Endothelial cell of umbilical vein (primary cell): ENCODE measurements around the gene ZG16. TPM values are rescaled to one million over a fixed set of nuclear protein-coding genes. Genes with fewer than 3 reads are reported as not detected.

ENCODE experiments used
- BruUV-seq: library from RNA; stranded (reverse); fragments of 400-500 nt; replicated peaks from 2 replicates; lab custom pipeline; 2021; lab: Mats Ljungman, UMichigan
- CTCF ChIA-PET: fragments of 300-600, 350-600 bp; sonication (Branson Sonifier 250); formaldehyde crosslinking; loops from one replicate; lab custom pipeline; 2021; ENCODE audit warnings: antibody characterized with exemption, inconsistent platforms; lab: Charles Lee
- POLR2A ChIA-PET: fragments of 300-600, 350-600 bp; sonication (Branson Sonifier 250); formaldehyde crosslinking; loops from one replicate; lab custom pipeline; 2021; ENCODE audit warnings: antibody characterized with exemption, inconsistent platforms; lab: Charles Lee
- DNase-seq: peaks from one replicate; pipeline ENCODE4 v3.0.0-alpha.2; 2011; ENCODE audit warnings: low read depth, low spot score
- FAIRE-seq: peaks from 2 replicates; lab custom pipeline; 2011; peaks lifted over from hg19 to GRCh38; lab: Jason Lieb, UNC
- H2AFZ ChIP-seq: 2 replicates; pipeline ENCODE4 v1.6.0; 2012; ENCODE audit warnings: low read depth, low read length, control low read depth, inconsistent platforms
- H3K27ac ChIP-seq: 2 replicates; pipeline ENCODE4 v1.5.1; 2011; ENCODE audit warnings: low read depth, mild to moderate bottlenecking, control low read depth, low read length, moderate library complexity; ENCODE audit not compliant: insufficient read depth
- H3K27me3 ChIP-seq, 2 experiments: 2 replicates each; pipeline versions ENCODE4 v1.6.0 to v1.6.1; 2011; ENCODE audit warnings: low read length in 2 of 2, mixed read lengths in 1 of 2; ENCODE audit not compliant: control insufficient read depth in 2 of 2, insufficient read depth in 2 of 2
- H3K36me3 ChIP-seq, 2 experiments: 2 replicates in 1 of 2; 3 replicates in 1 of 2; pipeline ENCODE4 v1.5.1; 2011; ENCODE audit warnings: low read length in 2 of 2, mild to moderate bottlenecking in 1 of 2, moderate library complexity in 1 of 2; ENCODE audit not compliant: control insufficient read depth in 2 of 2, insufficient read depth in 2 of 2; ENCODE audit errors: extremely low read depth in 1 of 2
- H3K4me1 ChIP-seq: 3 replicates; pipeline ENCODE4 v1.5.1; 2011; ENCODE audit warnings: mild to moderate bottlenecking, low read length; ENCODE audit not compliant: control insufficient read depth, insufficient read depth; ENCODE audit errors: extremely low read depth
- H3K4me2 ChIP-seq: 2 replicates; pipeline ENCODE4 v1.6.1; 2011; ENCODE audit warnings: low read length, control low read depth, mixed read lengths; ENCODE audit not compliant: insufficient read depth
- H3K4me3 ChIP-seq, 3 experiments: fragments of 200-600 bp in 1 of 3; sonication (generic), shearing (Covaris generic) in 1 of 3; replicated peaks in 1 of 3; 2 replicates each; pipeline ENCODE4 v1.5.1; 2011 to 2016; ENCODE audit warnings: control low read depth in 3 of 3, low read length in 3 of 3, mild to moderate bottlenecking in 2 of 3, inconsistent platforms in 1 of 3, low read depth in 1 of 3, moderate library complexity in 1 of 3; ENCODE audit not compliant: insufficient read depth in 1 of 3
- H3K79me2 ChIP-seq: 2 replicates; pipeline ENCODE4 v1.6.0; 2012; ENCODE audit warnings: low read length, inconsistent platforms; ENCODE audit not compliant: control insufficient read depth, insufficient read depth
- H3K9ac ChIP-seq: replicated peaks from 2 replicates; pipeline ENCODE3; 2011; ENCODE audit warnings: low read length, control low read depth; ENCODE audit not compliant: insufficient read depth; ENCODE audit errors: extremely low read depth
- H3K9me1 ChIP-seq: replicated peaks from 3 replicates; pipeline ENCODE4 v1.6.0; 2011; ENCODE audit warnings: mild to moderate bottlenecking, low read length; ENCODE audit not compliant: control insufficient read depth, insufficient read depth; ENCODE audit errors: extremely low read depth
- H3K9me3 ChIP-seq: replicated peaks from 2 replicates; pipeline ENCODE4 v1.5.1; 2012; ENCODE audit warnings: low read length, inconsistent platforms; ENCODE audit not compliant: control insufficient read depth, insufficient read depth
- H4K20me1 ChIP-seq: replicated peaks from 2 replicates; pipeline ENCODE3; 2011; ENCODE audit warnings: mild to moderate bottlenecking, low read length; ENCODE audit not compliant: control insufficient read depth, insufficient read depth; ENCODE audit errors: extremely low read depth
- FOS ChIP-seq: IDR thresholded peaks from 2 replicates; pipeline ENCODE4 v1.6.1; 2011; ENCODE audit warnings: mild to moderate bottlenecking, low read length, moderate library complexity, borderline replicate concordance; ENCODE audit not compliant: insufficient read depth
- MYC ChIP-seq: IDR thresholded peaks from one replicate; pipeline ENCODE4 v1.6.1; 2011; ENCODE audit warnings: mild to moderate bottlenecking, low read depth, low read length
- POLR2A ChIP-seq: IDR thresholded peaks from 2 replicates; pipeline ENCODE4 v1.6.1; 2012; ENCODE audit warnings: low read depth, mild to moderate bottlenecking, control low read depth, low read length
- POLR2AphosphoS5 ChIP-seq: IDR thresholded peaks from 2 replicates; pipeline ENCODE4 v1.6.1; 2012; ENCODE audit warnings: low read depth, mild to moderate bottlenecking, control low read depth, low read length, moderate library complexity; ENCODE audit not compliant: insufficient read depth
- dilution Hi-C: fragments of 300-500 bp; cut with MboI; formaldehyde crosslinking; loops from one replicate; pipeline ENCODE4 v1.15.0; 2019; ENCODE audit warnings: low sequenced_read_pairs; ENCODE audit not compliant: extremely low pct_ligation_motif_present
- intact Hi-C: fragments of 100-400 bp; cut with micrococcal nuclease; formaldehyde crosslinking; loops from one replicate; pipeline ENCODE4 v1.10.0; 2022
- polyA plus RNA-seq, 4 experiments: library from polyadenylated mRNA; depleted of rRNA in 3 of 4; stranded (reverse) in 3 of 4; unstranded in 1 of 4; fragments of >200 nt; gene quantifications; 2 replicates each; pipeline versions ENCODE4 v1.2.1 to v1.2.3, GENCODE V29; 2011 to 2012; ENCODE audit warnings: missing spikeins in 1 of 4
- total RNA-seq: library from RNA; stranded (reverse); gene quantifications from 2 replicates; pipeline ENCODE4 v1.2.3, GENCODE V29; 2021
- TF ChIP-seq, protein P1 (sequence below), 2 donors: IDR thresholded peaks; 1 replicate in 1 of 2; 2 replicates in 1 of 2; pipeline ENCODE4 v1.5.1; 2011; ENCODE audit warnings: low read length in 2 of 2, mild to moderate bottlenecking in 2 of 2, moderate library complexity in 2 of 2, control low read depth in 1 of 2, inconsistent platforms in 1 of 2, low read depth in 1 of 2; ENCODE audit not compliant: insufficient read depth in 1 of 2; ENCODE audit errors: extremely low read depth in 1 of 2
- TF ChIP-seq, protein P2 (sequence below): IDR thresholded peaks from 2 replicates; pipeline ENCODE4 v1.6.1; 2011; ENCODE audit not compliant: insufficient read depth, insufficient read length

Gene ZG16
- total and polyA plus RNA-seq, 2 donors (not counting 3 experiments of a cell fraction or from before 2014, with no cell fraction given), result not detected

DNA sequence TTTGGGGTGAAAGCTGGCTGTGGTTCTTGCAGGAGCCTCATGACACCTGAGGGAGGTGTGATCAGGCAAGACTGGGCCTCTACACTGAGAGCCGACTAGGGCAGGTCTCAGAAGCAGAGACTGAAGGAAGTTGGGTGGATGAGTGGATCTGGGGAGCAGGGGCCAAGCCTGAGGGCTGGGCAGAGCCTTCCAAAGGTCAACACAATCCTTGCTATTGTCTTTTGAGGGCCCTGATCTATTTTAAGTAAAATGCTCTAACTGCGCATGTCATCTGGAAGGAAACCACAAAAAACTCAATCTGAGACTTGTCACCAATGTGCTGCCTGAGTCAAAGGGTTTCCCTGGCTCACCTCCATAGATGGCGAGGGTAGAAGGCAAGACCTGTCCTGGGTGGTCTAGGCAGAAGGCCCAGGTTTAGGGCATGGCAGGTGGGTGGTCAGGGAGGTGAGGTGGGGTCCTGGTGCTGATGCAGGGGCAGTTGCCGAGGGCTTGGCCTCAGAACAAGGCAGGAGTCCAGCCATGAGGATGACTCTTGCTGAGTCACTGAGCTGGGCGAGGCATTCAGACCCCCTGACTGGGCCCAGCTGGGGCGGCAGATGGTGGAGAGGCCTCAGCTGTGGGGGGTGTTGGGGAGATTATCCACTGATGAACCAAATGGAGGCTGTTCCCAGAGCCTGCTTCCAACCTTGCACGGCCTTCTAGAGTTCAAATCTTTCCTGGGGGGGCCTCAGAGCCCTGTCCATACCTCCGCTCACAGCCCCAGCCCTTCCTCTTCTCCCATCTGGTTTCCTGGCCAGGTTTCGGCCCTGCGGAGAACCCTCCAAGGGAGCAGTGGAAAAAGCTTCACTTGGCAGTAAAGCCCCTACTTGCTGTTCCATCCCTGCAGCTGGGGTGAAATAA lies 47.3 kb downstream of the ZG16 start:
- intact Hi-C loops, result loop anchor here (10.0 kb wide), 1 partner anchor 79 kb away; the partner anchor contains the start of gene ASPHD1
- Histone ChIP-seq H3K79me2 (peaks cover 29% of the 10 kb centered on the region), H3K27me3 (no peaks in the 10 kb centered on the region), H3K9me1 (no peaks in the 10 kb centered on the region), H3K4me1 (peaks cover 47% of the 10 kb centered on the region), H3K36me3 (no peaks in the 10 kb centered on the region), H3K9ac (no peak overlapping the region), H2AFZ (peak overlapping the region; percentile 7), H4K20me1 (no peaks in the 10 kb centered on the region), H3K27ac (peak overlapping the region; percentile 73), H3K4me2 (peak overlapping the region; percentile 40), H3K9me3 (no peaks in the 10 kb centered on the region), H3K4me3 (no peak overlapping the region)
- dilution Hi-C loops, result no loop called here
- DNase-seq, result peak; percentile 65
- ChIA-PET POLR2A (interaction anchor here (0.6 kb wide), 1 partner anchor 18 kb away, joined by 3 read pairs; no protein-coding TSS in a partner anchor), CTCF (interaction anchor here (0.6 to 7.0 kb wide), 8 partner anchors 9 to 125 kb away, joined by 3 to 66 read pairs (median 4); partner anchors contain the start of gene PAGR1)
- no TSS peak for BruUV-seq
- no peak for TF ChIP-seq MYC
- TF ChIP-seq, protein P1, sequence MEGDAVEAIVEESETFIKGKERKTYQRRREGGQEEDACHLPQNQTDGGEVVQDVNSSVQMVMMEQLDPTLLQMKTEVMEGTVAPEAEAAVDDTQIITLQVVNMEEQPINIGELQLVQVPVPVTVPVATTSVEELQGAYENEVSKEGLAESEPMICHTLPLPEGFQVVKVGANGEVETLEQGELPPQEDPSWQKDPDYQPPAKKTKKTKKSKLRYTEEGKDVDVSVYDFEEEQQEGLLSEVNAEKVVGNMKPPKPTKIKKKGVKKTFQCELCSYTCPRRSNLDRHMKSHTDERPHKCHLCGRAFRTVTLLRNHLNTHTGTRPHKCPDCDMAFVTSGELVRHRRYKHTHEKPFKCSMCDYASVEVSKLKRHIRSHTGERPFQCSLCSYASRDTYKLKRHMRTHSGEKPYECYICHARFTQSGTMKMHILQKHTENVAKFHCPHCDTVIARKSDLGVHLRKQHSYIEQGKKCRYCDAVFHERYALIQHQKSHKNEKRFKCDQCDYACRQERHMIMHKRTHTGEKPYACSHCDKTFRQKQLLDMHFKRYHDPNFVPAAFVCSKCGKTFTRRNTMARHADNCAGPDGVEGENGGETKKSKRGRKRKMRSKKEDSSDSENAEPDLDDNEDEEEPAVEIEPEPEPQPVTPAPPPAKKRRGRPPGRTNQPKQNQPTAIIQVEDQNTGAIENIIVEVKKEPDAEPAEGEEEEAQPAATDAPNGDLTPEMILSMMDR (IDR thresholded peaks at IDR 0.05; ENCODE audit: extremely low read depth in 1 of 2, insufficient read depth in 1 of 2, low read depth in 1 of 2, low read length in 2 of 2), result no peak
- no peak for TF ChIP-seq POLR2AphosphoS5
- TF ChIP-seq, protein P2, sequence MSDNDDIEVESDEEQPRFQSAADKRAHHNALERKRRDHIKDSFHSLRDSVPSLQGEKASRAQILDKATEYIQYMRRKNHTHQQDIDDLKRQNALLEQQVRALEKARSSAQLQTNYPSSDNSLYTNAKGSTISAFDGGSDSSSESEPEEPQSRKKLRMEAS, result no peak
- peak; percentile 39 for TF ChIP-seq FOS
- TF ChIP-seq POLR2A, result no peak
- FAIRE-seq, result no peak
